Left ventricle myocardium superior (tissue), 1 donor: Measurements from ENCODE around the gene GOSR2. TPM values are rescaled to one million over a fixed set of nuclear protein-coding genes. Genes with fewer than 3 reads are reported as not detected.
"Not testable (repeated sequence)": the region's sequence is repeated elsewhere in the genome, so short reads cannot be mapped to it uniquely, and the experiment has no call there.

Experiments
- ATAC-seq: fragments of 200-7000 bp; cut with Tn5 transposase; one replicate; pipeline ENCODE4 v1.9.1; 2020; ENCODE audit warnings: mild to moderate bottlenecking, moderate library complexity
- DNase-seq: peaks from one replicate; pipeline ENCODE4 v3.0.0-alpha.2; 2020
- intact Hi-C: fragments of 100-400 bp; cut with micrococcal nuclease; formaldehyde crosslinking; loops from one replicate; pipeline ENCODE4 v1.11.0; 2022
- total RNA-seq: library from RNA; stranded (reverse); fragmentation: NEBNext Ultra II Directional; extraction: Animal tissue kit (Norgen Biotek cat#: 25700); gene quantifications from one replicate; pipeline ENCODE4 v1.2.1, GENCODE V29; 2021
- donor health status: DM: no; HTN: yes; CAD: no; lungs with severe emphysema.

The GOSR2 gene
- total RNA-seq, 1 donor from 2014 or later, result 35.2 TPM

DNA sequence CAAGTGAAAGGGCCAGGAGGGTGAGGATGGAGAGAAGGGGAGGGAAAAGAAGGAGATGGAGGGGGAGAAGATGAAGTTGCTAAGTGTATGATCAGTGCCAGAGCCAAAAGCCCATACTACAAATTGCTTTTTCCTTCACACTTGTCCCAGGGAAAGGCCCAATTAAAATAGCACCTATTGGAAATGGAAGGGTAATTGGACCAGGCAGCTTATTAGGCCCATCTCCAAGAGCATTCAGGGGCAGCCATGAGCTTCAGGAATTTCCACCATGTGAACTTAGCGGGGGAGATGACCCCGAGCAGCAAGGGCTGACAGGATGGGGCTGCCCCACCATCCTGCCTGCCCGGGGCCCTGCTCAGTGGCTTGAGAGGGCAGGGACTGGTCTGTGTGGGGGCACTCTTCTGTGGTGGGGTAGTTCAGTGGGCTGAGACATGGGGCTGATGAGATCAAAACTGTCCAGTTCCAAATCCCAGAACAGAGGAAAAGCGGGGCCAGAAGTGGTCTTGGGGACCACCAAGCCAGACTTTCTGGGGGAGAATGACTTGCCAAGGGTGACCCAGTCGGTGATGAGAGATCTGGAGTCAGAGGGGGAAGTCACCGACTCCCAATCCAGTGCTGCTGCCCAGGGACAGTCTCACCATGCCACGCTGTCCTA, 27.5 kb downstream of the GOSR2 start:
- intact Hi-C loops, result no loop called here
- DNase-seq (no peak), ATAC-seq (no peak)

DNA sequence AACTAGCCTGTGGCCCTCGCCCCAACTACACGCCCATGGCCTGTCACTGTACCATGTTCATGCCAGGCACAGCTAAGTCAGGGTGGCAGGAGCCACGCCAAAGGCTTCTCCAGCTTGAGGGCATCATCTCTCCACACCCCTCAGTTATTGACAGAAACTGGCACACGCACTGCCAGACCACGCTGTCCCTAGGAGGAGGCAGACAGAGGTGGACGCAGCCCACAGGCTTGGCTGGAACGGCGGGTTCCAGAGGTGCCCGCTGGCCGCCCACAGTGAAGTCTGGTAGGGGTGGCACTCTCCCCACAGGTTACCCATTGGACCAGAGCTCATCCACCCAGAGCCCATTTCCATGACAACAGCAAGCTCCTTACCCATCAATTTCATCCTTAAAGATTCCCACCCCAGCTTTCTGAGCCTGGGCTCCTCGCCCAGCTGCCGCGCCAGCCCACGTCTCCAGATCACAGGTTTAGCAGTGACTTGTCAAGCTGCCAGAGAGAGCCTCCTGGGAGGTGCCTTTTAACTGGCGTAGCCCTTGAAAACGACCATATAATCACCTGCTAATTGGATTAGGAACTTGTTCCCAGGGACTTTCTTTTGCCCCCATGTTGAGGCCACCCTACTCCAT, 28.1 kb downstream of the GOSR2 start:
- ATAC-seq (peak; percentile 79), DNase-seq (peak; percentile 58)
- intact Hi-C loops, result no loop called here

DNA sequence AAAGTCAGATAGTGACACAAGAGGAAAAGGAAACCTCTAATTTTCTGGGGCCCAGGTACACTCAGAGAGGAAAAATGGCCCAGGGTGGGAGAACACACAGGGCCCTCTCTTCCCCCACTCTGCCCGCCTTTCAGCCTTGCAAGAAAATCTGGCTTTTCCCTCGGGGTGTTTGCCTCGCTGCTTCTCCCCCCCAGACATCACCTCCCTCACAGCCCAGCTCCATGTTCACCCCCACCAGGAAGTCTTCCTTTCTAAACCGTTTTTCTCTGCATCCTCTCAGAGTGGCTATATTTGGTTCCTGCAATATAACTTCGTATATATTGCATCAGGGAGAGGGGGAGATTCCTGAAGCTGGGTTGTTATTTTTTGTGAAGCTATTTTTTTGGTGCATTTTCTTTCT, 28.7 kb downstream of the GOSR2 start:
- ATAC-seq (no peak), DNase-seq (no peak)
- intact Hi-C loops, result no loop called here

DNA sequence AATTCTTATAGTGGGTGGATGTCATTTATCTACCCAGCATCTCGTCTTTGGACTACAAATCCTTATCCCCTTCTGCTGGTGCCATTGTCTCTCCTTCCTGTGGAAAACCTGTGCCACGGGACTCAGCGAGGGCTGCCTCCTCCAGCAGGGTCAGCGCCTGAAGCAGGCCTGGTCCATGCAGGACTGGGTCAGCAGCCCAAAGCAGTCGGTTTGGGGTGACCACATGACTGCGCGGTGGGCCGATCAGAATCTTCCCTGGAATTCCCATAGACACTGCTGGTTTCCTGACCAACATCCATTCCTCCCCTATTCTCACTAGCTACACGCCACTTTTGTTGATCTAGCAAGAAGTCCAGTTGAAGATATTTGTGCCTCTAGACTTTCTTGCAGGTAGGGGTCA, 29.2 kb downstream of the GOSR2 start:
- intact Hi-C loops, result no loop called here
- no peak for ATAC-seq
- DNase-seq, result no peak

DNA sequence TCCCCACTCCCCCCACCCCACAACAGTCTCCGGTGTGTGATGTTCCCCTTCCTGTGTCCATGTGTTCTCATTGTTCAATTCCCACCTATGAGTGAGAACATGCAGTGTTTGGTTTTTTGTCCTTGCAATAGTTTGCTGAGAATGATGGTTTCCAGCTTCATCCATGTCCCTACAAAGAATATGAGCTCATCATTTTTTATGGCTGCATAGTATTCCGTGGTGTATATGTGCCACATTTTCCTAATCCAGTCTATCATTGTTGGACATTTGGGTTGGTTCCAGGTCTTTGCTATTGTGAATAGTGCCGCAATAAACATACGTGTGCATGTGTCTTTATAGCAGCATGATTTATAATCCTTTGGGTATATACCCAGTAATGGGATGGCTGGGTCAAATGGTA, 30.2 kb downstream of the GOSR2 start:
- intact Hi-C loops, ATAC-seq: not testable (repeated sequence)

DNA sequence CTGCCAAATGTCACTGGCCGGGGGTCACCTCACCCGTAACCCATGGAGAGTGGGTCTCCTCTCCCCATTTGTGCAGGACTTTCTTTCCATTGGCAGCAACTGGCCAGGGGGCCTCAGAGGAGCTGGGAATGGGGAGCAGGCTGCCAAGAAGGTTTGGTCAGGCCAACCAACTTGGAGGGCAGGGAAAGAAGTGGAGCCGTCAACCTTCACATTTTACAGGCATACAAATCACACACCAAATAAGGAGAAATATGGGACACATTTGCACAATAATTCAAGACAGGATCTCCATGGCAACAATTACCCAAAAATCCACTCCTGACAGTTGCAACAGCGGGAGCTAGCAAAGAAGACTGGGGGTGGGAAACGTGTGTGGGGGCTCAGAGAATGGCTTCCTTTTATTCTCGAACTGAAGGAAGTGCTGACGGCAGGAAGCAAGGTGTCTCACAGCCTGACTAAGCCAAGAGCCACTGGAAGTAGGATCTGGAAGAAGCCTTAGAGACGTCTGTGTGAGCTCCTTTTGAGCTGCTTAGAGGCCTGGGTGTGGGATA, 35.2 kb downstream of the GOSR2 start:
- ATAC-seq, result no peak
- intact Hi-C loops, result no loop called here
- no peak for DNase-seq

More for the DNA sequence above, 30.2 kb downstream of the GOSR2 start:
- DNase-seq, result not testable (repeated sequence)

DNA sequence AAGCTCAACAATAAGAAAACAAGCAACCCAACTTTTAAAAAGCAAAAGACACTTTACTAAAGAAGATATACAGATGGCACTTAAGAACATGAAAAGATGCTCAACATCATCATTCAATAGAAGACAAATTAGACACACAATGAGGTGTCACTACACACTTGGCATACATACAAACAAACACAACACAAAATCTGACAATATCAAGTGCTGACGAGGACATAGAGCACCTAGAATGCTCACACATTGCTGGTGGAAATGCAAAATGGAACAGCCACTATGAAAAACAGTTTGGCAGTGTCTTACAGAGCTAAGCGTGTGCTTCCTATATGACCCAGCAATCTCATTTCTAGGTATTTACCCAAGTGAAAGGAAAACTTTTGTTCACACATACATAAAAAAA, 37.2 kb downstream of the GOSR2 start:
- intact Hi-C loops, result no loop called here
- DNase-seq, result no peak
- ATAC-seq, result no peak

DNA sequence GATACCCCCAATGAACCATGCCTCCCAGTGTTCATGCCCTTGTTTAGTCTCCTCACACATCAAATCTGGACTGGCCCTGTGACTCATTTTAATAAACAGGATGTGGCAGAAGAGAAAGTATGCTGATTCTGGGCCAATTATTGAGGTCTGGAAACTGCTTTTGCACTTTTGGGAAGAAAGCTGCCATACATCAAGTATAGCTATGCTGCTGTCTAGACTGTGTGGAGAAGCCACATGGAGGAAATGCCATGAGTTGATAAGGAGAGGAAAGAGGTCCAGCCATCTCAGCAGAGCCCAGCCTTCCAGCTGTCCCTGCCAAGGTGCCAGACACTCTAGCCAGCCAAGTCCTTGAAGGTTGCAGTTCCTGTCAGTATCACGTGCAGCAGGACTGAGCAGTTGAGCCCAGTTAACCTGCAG, 39.4 kb downstream of the GOSR2 start:
- ATAC-seq (no peak), DNase-seq (no peak)
- intact Hi-C loops, result no loop called here

DNA sequence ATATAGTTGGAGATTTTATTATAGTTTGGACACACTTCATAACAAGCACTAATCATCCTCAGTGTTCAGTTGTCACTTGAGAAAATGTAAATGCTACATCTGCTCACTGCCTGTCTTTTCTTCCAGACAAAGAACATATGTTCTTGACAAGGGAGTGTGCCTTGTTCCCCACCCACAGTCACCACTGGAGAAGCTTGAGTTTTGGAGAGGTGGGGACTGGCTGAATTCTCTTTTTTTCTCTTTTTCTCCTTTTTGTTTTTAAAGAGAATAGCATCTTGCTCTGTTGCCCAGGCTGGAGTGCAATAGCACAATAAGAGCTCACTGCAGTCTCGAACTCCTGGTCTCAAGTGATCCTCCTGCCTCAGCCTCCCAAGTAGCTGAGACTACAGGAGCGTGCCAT, 40.6 kb downstream of the GOSR2 start:
- DNase-seq, result no peak
- intact Hi-C loops, result no loop called here
- ATAC-seq, result no peak

DNA sequence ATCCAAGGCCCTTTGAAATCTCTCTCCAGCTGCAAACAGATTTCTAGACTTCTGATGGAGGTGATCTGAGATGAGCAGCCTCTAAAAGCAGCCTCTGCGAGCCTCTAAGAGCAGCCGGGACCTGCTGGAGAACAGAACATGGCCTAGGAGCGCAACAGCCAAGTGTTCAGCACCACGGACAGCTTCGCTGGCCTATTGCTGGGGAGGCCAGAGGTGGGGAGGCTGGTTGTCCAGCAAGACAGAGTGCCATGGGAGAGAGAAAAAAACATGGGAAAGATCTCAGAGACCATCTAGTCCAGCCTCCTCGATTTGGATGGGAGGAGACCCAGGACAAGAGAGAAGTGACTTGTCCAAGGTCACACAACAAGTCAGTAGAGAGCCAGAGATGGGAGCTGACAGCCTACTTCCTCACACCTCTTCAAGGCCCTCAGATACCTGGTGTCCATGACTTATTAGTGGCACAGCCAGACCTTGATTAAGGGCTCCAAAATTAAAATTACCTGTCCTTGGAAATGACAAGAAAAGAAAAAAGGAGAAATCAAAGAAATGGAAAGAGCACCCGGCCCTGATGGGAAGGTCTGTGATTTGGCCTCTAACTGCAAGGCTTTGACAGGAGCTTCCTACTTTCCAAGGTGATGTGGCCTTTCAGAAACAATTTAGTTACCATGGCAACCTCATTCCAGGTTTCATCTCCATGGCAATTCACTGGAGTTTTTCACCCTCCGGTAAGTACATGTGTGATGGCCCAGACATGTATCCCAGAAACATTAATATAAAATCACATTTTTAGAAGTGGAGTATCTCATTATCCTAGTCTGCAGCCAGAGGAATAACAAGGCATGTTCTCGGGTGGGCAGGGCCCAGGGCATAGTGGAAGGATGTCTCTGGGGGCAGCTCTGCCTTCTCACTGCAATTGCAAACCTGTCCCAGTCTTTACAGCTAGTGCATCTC, 41.6 kb downstream of the GOSR2 start:
- intact Hi-C loops, result no loop called here
- no peak for ATAC-seq

DNA sequence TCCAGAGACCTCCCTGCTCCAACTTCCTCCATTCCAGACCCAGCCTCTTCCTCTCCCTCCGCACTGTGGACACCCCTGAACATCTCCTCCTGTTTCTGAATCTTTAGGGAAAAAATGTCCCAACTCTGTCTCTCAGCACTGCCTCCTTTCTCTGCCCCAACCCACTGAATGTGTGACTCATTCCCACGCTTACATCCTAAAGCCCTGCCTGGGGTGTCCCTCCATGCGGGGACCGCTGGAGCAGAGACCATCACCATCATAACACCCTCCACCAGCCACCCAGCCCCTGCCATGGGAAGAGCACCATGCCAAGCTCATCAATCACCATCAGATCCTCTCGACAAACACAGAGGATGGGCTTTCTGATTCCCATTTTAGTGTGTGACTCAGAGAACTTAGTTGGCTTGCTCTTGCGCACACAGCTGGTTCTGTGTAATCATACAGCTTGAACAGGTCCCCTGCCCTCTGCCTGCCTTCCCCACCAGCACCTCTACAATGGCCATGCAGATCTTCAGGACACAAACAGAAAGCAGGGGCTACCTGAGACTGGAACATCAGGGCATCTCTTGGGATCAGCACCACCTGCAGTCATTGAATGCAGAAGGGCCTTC, 45.4 kb downstream of the GOSR2 start:
- ATAC-seq, result no peak
- DNase-seq, result no peak
- intact Hi-C loops, result no loop called here

More for the DNA sequence above, 41.6 kb downstream of the GOSR2 start:
- no peak for DNase-seq

DNA sequence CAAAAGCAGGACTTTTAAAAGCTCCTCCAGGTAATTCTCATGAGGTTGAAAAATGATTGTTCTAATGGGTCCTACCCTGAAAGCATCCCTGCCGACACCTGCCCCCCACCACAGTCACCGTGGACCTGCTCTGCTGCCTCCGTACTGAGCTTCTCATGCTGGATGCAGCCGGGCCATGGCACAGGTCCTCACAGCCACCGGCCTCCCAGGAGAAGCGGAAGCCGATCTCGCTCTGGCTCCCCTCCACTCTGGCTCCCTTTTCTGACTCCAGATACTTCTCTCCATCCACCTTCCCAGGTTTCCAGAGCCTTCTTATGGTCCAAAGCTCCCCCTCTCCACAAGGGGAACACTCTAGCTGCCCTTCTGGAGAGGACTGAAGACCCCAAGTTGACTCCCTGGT, 45.9 kb downstream of the GOSR2 start:
- no peak for DNase-seq
- ATAC-seq, result no peak
- intact Hi-C loops, result no loop called here

DNA sequence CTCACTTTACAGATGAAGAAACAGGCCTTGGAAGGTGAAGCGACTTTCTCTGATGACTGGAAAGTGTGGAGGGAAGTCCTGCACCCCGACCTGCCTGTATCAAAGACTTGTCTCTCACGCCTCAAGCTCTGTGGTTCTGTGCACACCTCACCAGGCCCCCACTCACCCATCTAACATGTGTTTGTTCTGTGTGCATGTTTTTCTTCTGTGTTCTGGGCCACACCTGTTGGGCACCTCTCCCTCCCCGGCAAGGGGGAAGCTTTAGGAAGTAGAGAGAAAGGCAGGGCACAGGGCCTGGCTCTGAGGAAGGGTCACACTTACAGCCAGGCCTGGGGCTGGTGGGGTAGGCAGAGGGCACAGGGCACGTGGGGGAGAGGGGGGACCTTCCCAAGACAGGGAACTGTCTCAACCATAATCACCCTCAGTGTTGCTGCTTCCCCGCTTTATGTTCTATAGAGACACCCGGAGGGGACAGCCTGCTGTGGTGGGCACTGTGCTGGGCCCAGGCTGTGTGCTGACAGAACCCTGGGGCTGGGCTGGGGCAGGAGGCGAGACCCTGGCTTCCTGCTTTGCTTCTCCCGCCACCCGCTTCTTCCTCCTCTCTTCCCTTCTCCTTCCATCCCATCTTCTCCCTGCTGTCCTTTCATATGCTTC, 48.8 kb downstream of the GOSR2 start:
- intact Hi-C loops, result no loop called here
- ATAC-seq, result no peak
- DNase-seq, result no peak

DNA sequence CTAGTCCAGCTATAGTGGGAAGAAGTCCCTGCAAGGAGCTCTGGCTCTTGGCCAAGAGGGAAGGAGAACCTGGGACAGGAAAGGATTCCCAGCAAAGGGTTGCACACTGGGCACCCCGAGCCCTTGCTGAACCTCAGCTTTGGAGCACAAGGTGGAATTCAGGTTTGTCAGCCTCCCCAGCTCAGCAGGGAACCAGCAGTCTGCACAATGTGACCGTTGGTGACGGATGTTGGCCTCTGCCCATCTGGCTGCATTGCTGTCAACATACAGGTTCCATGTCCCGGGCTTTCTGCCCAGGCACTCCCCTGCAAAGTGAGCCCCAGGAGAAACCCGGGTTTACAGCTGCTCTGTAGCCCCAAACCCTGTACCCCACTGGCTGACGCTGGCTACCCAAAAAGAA, 49.4 kb downstream of the GOSR2 start:
- ATAC-seq (peak; percentile 90), DNase-seq (peak; percentile 75)
- intact Hi-C loops, result no loop called here

DNA sequence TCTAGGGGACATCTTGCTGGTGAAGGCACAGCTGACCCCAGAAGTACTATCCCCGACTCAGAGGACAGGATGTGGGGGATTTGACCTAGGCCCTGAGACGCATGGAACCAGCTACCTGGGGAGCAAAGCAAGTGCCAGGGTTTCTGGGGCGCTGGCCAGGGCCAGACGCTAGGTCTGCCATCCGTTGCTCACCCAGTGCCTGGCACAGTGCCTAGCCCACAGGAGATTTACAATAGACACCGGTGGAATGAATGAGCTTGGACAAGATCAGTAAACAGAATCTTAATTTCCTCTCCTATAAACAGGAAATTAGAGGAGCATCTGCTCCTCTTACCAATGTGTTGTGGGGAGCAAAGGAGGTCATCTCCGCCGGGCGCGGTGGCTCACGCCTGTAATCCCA, 51.1 kb downstream of the GOSR2 start:
- DNase-seq (no peak), ATAC-seq (no peak)
- intact Hi-C loops, result no loop called here

DNA sequence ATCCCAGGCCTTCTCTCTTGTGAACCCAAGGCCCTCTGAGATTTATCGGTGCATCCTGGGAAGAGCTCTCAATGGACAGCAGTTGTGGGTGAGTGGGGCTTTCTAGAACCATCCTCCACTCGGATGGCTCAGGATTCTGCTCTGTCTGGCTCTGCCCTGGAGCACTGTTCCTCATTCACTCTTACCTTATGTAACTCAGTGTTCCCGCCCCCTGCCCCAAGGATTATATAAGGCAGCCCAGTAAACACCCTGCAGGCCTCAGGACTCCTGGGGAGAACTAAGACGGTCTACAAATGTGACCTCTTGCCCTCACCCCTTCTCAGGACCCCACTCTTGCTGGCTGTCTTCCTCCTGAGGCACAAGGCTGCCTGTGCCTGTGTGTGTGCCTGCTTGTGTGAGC, 52.3 kb downstream of the GOSR2 start:
- ATAC-seq, result no peak

DNA sequence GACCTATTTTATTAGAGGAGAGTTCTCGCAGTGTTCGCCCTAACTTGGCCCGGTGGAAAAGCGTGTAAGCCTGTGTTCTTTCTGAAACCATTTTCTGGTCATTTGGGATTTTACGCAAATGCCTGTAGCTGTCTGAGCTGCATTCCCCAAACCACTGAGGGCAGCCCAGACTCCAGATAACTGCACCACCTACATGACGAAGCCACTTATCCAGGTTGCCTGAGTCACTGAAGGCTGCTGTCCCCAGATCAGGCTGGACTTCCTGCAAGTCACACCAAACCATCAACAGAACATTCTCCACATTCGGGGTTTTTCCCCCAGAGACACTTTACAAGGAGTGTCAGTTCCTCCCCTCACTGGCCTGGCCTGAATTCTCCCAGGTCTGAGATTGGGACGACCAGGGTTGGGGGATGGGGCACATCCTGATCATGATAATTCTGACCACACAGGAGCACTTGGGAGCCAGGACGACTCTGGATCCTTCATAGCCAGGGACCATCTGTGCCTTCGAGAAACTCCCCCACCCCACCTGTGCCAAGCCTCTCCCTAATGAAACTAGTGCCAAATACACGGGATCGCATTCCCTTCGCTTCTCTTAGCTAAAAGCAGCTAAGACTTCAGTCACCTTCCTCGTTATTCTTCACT, 53.8 kb downstream of the GOSR2 start:
- ATAC-seq (no peak), DNase-seq (no peak)
- intact Hi-C loops, result no loop called here

More for the DNA sequence above, 52.3 kb downstream of the GOSR2 start:
- DNase-seq, result no peak
- intact Hi-C loops, result no loop called here

DNA sequence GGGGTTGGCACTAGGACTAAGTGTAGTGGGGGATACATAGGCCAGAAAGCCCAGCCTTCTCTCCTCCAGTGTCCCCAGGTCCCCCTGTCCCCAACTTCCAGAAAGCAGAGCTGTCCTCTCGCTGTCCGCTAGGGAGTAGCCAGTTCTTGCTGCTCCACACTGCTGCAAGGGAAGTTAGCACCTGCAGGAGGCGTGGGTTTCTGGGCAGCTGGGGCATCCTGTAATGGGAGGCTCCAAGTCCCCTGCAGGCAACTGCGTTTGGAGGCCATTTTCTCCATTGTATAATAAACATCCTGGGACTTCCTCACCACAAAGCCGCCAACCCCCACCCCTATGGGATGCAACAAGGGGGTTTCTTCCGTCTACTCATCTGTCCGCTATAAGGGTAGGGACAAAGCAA, 54.4 kb downstream of the GOSR2 start:
- no peak for DNase-seq
- no peak for ATAC-seq

More for the DNA sequence above, 54.4 kb downstream of the GOSR2 start:
- intact Hi-C loops, result no loop called here
